Activated CD4-positive, alpha-beta T cell treated with anti-CD3 and anti-CD28 coated beads, Interleukin-2, amount 50 U/mL, for 1 hour (primary cell): Measurements from ENCODE around the gene CIC.
A peak's percentile ranks its signal among the peaks of the same experiment; 100 is the strongest.

Experiments used
- DNase-seq: peaks from one replicate; pipeline ENCODE4 v3.0.0-alpha.2; 2020

The CIC gene

GRCh38 chr19:42244347-42245220 is 24.5 kb upstream of the CIC start:
- DNase-seq = peak; percentile 87

GRCh38 chr19:42245231-42245630 is 23.8 kb upstream of the CIC start:
- no peak for DNase-seq

DNA sequence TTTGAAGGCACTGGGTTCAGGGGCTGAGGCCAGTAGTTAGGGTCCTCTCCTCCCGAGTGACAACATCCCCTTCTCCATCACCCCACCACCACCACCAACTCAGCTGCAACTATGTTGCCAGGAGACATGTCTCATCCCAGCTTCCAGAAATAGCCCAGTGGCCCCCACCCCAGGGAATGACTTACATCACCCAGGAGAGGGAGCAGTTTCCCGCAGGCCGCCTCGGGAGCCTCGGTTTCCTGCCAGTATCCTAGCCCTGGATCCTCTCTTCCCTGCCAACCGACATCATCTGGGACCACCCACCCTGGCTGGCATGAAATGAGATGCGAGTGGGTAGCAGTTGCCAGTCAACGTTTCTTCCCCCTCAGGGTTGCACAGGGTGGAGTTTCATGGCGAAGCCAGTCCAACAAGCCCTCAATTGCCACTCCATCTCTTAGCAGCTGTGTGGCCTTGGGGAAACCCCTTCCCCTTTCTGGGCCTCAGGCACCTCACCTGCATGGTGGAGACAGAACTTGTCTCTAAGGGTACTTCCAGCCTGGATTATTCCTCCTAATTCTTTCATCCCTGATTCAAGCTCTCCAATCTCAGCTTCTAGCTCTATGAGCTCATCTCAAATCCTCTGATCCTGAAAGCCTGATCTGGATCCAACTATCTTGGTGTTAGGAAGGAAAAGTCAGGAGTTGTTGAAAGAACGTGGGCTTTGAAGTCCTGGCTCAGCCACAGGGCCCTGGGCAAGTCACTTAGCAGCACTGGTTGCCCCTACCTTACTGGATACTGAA is 22.7 kb upstream of the CIC start:
- no peak for DNase-seq

GRCh38 chr19:42246922-42247639 is 22.0 kb upstream of the CIC start:
- no peak for DNase-seq

DNA sequence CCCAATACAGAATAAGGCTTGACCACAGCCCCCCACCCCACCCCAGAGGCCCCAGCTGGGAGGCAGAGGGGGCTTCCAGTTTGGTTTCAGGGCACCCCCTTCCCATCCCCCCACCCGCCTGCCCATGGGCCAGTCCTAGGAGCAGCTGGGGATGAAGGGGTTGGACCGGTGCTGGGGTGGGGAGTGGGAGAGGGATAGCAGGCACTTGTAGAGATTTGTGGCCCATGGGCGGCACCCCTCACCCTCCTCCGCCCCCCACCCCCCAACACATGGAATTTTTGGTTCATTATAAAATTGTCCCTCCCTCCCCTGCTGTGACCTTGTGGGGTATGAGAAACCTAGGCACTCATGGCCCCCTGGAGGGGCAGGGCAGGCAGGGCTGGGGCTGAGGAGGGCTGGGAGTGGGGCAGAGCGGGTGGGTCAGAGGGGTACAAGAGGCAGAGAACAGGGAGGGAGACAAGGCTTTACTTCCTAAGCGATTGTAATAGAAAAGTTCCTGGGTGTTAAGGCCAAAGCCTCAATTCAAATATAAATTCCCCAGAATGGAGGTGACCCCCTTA is 21.3 kb upstream of the CIC start:
- DNase-seq = no peak

GRCh38 chr19:42248270-42249148 is 20.5 kb upstream of the CIC start:
- DNase-seq = no peak

- no peak for DNase-seq
Measured at GRCh38 chr19:42249149-42249750, 19.8 kb upstream of the CIC start.

- no peak for DNase-seq
Measured at GRCh38 chr19:42249769-42250168, 19.3 kb upstream of the CIC start.

DNA sequence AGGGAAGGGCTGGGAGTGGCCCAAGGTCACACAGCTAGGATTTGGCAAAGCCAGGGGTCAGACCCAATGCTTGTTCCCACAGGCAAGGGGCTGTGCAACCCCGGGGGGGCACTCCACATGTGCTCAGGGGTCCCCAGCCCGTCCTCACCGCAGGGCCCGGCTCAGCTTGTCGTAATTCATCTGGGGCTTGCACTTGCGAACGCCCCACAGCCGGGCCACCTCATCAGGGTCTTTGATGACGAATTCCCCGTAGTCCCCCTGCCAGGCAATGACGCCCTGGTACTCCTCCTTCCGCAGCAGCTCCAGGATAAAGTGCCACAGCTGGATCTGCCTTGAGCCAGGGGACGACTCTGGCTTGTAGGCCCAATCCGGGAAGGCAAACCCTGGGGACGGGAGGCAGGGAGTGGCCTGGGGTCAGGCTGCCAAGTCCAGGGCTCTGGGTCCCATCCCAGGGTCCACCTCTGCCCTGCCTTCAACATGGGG is 18.8 kb upstream of the CIC start:
- no peak for DNase-seq

- no peak for DNase-seq
Measured at GRCh38 chr19:42250666-42251531, 18.2 kb upstream of the CIC start.

GRCh38 chr19:42251572-42252358 is 17.3 kb upstream of the CIC start:
- no peak for DNase-seq

GRCh38 chr19:42252365-42253244 is 16.4 kb upstream of the CIC start:
- no peak for DNase-seq

GRCh38 chr19:42253245-42254088 is 15.6 kb upstream of the CIC start:
- DNase-seq = peak; percentile 62

DNA sequence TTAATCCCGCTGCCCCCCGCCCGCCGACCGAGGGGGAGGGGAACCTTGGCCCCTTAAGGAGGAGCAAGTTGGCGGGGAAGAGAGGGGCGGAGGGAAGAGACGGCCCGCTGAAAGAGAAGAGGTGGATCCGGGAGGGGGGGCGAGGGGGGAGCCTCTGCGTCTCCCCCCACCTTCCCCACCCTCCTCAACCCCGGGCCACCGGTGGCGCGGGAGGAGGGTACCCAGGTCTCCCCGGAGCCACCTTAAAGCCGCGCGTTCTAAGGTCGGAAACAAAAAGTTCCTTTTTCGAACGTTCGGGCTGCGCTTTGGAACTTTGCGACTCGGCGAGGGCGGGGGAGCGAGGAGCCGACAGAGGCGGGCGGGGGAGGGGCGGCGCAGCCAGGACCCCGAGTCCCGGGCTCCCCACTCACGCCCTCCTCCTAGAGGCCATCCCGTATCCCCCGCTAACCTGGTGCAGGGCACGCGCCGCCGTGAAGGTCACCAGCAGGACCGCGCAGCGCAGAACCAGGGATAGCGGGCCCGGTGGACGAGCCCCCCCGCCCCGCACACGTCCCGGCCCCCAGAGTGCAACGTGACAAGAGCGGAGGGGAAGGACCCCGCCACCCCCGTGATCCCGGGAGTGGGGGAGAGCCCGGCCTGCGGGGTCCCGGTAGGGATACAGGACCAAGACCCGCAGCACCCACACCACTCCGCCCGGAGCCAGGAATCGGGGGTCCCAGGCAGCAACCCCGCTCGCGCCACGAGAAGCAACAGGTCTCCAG is 14.8 kb upstream of the CIC start:
- DNase-seq = peak; percentile 76

- peak; percentile 93 for DNase-seq
Measured at GRCh38 chr19:42254850-42255765, 13.9 kb upstream of the CIC start, which contains the start of gene ERF. TSS of gene ERF (minus strand) at chr19:42255128. CDS start at chr19:42254999, 129 bp downstream.
